Fibroblast of skin of left biceps (primary cell): Measurements from ENCODE around the gene SPO11.

Experiments
- DNase-seq, 2 experiments: peaks; one replicate each; pipeline ENCODE4 v3.0.0-alpha.2; 2013; ENCODE audit warnings: low read depth in 2 of 2

SPO11 gene

GRCh38 chr20:57391439-57392301 is 62.1 kb downstream of the SPO11 start:
- no peak for DNase-seq

GRCh38 chr20:57392512-57393271 is 63.1 kb downstream of the SPO11 start:
- DNase-seq = no peak
